Posterior cingulate gyrus (tissue), 11 donors: ENCODE measurements around the gene TSGA10IP.
A peak's percentile ranks its signal among the peaks of the same experiment; 100 is the strongest.
"Not testable (repeated sequence)": the region's sequence is repeated elsewhere in the genome, so short reads cannot be mapped to it uniquely, and the experiment has no call there.

Source experiments
- DNase-seq, 10 donors: peaks; one replicate each; pipeline versions ENCODE4 v3.0.0 to v3.0.0-alpha.2; 2020 to 2021; ENCODE audit warnings: mixed read lengths in 3 of 10
- intact Hi-C: fragments of 100-400 bp; cut with DNase I; formaldehyde crosslinking; loops from one replicate; pipeline ENCODE4 v1.15.1; 2023

The TSGA10IP gene

DNA sequence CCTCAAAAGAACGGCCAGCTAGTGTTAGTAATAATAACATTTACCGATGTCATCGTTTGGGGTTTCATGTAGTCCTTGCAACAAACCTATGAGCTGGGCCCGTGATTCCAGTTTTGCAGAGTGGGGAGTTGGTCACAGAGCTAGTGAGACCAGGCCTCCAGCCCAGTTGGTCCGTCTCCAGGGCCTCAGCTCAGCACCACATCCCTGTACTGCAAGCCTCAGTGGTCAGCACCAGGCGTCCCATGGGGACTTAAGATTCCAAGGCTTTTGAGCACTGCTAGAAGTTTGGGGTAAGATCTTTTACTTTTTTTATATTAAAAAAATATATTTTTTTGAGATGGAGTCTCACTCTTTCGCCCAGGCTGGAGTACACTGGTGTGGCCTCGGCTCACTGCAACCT lies 1.1 kb upstream of the TSGA10IP start:
- DNase-seq = peak in 3 of 10 donors; percentile 52 to 56 (median 54)
- intact Hi-C loops = no loop called here

DNA sequence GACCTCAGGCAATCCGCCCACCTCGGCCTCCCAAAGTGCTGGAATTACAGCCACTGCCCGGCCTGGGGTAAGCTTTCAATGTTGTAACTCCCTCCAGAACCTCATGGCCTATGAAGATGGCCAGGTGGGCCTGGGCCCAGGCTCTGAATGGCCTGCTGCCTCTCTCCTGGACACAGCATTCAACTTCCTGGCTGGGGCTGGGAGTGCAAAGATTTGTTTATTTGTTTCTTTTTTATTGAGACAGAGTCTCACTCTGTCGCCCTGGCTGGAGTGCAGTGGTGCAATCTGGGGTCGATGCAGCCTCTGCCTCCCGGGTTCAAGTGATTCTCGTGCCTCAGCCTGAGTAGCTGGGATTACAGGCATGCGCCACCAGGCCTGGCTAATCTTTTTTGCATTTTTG lies 513 bp upstream of the TSGA10IP start:
- intact Hi-C loops = no loop called here
- DNase-seq = peak in 3 of 10 donors; percentile 27 to 61 (median 36)

DNA sequence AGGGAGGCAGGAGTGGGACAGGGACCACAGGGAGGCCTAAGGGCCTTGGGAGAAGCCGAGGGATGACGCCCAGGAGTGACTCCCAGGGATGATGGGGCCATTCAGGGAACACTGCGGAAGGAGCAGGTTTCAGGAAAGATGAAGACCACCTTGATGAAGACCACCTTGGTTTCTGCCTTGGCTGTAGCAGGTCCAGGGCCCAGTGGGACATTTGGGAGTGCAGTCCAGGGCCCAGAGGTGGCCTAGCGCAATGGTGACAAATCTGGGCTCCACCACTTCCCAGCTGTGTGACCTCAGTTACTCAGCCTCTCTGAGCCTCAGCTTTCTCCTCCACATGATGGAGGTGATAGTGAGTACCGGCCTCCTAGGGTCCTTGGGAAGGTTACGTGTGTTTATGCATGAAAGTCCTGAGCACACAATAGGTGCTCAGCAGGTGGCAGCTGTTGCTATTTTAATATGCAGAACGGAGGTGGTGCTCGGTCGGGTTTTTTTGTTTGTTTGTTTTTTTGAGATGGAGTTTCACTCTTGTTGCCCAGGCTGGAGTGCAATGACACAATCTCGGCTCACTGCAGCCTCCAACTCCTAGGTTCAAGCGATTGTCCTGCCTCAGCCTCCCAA lies 770 bp downstream of the TSGA10IP start:
- intact Hi-C loops = no loop called here
- peak in 1 of 10 donors; percentile 13 for DNase-seq

DNA sequence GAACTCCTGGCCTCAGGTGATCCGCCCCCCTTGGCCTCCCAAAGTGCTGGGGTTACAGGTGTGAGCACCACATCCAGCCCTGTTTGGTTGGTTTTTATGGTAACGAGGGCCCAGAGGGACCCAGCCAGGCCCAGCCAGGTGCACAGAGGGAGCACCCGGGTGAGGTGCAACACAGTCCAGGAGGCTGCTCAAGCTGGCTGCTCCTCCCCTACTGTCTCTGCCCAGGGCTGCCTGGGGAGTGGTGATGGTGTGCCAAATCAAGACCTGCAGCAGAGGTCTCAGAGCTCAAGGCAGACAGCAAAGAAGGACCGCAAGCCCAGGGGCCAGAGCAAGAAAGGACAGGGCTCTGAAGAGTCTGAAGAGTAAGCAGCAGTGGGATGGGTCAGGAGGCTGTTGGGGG lies 1.4 kb downstream of the TSGA10IP start:
- intact Hi-C loops = no loop called here
- DNase-seq = peak in 1 of 10 donors; percentile 43

DNA sequence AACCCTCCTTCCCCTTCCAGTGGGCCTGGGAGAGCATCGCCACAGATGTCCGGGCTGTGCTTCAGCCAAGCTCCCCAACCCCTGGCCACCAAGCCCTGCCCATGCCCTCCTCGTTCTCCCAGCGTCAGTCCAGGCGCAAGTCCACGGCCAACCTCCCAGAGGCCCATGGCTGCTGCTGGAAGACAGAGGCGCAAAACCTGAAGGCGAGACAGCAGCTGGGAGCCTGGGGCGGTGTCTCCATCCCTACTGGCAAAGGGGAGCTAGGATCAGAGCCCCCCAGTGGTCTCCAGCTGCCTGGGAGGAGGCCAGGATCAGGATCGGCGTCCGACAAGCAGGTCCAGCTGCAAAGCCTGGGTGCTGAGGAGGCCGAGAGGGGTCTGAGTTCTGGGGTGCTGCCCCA lies 1.9 kb downstream of the TSGA10IP start:
- DNase-seq = peak in 2 of 10 donors; percentile 73 to 77
- intact Hi-C loops = no loop called here

DNA sequence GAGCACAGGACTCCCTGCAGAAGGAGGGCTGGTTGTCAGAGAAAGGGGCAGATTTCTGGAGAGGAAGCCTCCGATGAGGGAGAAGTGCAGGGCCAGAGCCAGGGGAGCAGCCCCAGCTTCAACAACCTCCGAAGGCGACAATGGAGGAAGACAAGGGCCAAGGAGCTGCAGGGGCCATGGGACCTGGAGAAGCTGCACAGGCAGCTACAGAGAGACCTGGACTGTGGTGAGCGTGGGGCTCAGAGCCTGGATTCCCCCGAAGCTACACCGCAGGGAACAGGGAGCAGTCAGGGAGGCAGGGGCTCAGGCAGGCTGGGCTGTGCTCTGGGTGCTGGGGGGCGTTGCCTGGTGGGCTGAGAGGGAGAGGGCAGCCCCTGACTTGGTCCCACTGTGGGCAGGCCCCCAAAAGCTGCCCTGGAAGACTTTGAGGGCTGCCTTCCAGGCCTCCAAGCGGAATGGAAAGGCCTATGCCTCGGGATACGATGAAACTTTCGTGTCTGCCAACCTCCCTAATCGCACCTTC lies 2.4 kb downstream of the TSGA10IP start:
- DNase-seq = peak in 3 of 10 donors; percentile 13 to 70 (median 54)
- intact Hi-C loops = no loop called here

DNA sequence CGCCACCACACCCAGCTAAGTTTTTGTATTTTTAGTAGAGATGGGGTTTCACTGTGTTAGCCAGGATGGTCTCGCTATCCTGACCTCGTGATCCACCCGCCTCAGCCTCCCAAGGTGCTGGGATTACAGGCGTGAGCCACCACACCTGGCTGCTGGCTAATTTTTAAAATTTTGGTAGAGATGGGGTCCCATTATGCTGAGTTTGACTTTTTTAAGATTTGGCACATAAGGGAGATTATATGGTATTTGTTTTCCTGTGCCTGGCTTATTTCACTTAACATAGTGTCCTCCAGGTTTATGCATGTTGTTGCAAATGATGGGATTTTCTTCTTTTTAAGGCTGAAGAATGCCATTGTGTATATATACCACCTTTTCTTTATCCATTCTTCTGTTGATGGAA lies 5.4 kb downstream of the TSGA10IP start:
- intact Hi-C loops, DNase-seq: not testable (repeated sequence)

DNA sequence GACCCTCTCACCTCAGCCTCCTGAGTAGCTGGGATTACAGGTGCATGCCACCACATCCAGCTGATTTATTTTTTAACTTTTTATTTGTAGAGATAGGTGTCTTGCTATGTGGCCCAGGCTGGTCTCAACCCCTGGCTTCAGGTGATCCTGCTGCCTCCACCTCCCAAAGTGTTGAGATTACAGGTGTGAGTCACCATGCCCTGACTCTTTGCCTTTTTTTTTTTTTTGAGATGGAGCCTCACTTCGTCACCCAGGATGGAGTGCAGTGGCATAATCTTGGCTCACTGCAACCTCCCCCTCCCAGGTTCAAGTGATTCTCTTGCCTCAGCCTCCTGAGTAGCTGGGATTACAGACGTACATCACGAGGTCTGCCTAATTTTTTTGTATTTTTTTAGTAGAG lies 6.4 kb downstream of the TSGA10IP start:
- DNase-seq, intact Hi-C loops: not testable (repeated sequence)

DNA sequence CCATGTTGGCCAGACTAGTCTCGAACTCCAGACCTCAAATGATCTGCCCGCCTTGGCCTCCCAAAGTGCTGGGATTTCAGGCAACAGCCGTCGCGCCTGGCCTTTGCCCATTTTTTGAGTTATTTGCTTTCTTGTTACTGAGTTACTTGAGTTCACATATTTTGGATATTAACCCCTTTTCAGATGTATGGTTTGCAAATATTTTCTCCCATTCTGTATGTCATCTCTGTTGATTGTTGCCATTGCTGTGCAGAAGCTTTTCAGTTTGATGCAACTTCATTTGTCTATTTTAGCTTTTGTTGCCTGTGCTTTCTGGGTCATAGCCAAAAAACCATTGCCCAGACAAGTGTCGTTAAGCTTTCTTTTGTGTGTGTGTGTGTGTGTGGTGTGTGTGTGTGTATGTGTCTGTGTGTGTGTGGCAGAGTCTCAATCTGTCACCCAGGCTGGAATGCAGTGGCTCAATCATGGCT lies 6.8 kb downstream of the TSGA10IP start:
- DNase-seq = peak in 2 of 10 donors; percentile 39 to 55
- intact Hi-C loops = no loop called here

DNA sequence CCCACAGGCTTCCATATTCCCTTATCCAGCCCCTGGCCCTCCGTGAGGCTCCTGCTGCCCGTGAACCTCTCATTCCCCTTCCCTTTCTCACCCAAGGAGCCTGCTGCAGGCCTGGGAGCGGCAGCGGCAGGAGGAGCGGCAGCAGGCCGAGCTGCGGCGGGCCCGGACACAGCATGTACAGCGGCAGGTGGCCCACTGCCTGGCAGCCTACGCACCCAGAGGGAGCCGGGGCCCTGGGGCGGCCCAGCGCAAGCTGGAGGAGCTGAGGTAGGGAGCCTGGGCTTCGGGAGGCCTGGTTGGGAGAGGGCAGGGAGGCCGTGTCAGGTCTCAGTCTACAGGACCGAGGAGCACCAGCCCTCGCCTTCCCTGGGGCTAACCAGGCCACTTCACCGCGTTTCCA lies 8.2 kb downstream of the TSGA10IP start:
- peak in 2 of 10 donors; percentile 37 to 81 for DNase-seq
- intact Hi-C loops = no loop called here

DNA sequence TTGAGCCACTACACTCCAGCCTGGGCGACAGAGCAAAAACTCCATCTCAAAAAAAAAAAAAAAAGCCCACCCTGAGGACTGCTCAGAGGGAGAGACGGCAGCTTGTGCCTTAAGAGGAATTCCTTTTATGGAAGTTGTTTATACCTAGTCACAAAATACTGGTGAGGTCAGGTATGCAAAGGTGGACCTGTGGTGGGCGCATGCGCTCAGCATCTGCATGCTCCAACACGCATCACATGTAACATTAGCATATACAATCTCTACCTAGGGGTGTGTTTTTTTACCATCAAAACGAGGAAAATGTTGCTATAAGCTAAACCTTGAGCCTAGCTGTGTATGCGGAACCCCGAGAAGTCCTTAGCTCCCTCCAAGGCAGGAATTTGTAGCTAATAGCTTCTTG lies 9.5 kb downstream of the TSGA10IP start:
- intact Hi-C loops = no loop called here
- no peak for DNase-seq

DNA sequence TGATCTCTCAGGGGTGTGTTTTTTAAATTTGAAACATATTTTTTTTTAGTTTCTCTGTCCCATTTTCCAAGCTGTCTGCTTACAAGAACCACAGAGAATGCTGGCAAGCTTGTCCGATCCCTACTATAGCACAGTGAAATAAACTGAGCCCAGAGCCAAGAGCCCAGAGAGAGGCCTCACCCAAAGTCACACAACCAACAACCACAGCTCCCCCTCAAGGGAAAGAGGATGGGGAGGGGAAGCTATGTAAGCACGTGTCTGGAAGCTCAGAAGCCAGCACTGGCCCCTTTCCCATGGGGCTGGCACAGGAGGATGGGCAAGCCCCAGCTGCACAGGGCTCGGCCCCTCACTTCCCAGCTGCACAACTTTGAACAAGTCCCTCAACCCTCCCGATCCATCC lies 13.0 kb downstream of the TSGA10IP start:
- intact Hi-C loops = no loop called here
- peak in 1 of 10 donors; percentile 55 for DNase-seq

DNA sequence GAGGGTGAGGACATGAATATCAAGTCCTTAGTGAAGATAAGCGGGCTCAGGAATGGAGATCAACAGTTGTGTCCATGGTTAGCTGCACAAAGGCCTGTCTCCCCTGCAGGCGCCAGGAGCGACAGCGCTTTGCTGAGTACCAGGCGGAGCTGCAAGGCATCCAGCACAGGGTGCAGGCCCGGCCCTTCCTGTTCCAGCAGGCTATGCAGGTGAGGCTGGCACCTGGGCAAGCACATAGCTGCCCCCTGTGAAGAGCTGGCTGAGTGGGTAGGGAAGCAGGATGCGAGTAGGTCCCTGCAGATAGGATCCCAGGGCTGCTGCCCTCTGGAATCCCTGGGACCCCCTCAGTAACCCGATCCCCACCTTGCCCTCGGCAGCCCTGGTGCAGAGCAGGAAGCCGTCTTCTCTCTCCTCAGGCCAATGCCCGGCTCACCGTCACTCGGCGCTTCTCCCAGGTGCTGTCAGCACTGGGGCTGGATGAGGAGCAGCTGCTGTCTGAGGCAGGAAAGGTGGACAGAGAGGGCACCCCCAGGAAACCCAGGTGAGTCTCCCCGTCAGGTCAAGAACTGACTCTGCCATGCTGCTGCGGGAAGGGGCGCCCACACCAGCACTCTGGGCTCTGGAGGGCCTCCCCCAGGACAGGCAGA lies 13.6 kb downstream of the TSGA10IP start:
- intact Hi-C loops = no loop called here
- DNase-seq = peak in 1 of 10 donors; percentile 50

DNA sequence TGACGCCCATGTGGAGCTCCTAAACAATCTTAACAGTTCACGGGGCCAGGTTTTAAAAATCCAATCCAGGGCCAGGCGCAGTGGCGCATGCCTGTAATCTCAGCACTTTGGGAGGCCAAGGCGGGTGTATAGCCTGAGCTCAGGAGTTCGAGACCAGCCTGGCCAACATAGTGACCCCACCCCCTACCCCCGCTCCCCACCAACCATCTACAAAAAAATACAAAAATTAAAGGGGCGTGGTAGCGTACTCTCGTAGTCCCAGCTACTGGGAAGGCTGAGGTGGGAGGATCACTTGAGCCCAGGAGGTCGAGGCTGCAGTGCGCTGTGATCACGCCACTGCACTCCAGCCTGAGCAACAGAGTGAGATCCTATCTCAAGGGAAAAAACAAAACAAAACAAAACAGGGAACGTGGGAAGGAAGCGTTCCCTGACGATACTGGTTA lies 15.6 kb downstream of the TSGA10IP start:
- intact Hi-C loops = loop anchor here (1.0 to 5.0 kb wide), 3 partner anchors 41 to 69 kb away; partner anchors contain the start of genes BANF1, C11orf68, CCDC85B and DRAP1
- peak in 2 of 10 donors; percentile 20 to 55 for DNase-seq

DNA sequence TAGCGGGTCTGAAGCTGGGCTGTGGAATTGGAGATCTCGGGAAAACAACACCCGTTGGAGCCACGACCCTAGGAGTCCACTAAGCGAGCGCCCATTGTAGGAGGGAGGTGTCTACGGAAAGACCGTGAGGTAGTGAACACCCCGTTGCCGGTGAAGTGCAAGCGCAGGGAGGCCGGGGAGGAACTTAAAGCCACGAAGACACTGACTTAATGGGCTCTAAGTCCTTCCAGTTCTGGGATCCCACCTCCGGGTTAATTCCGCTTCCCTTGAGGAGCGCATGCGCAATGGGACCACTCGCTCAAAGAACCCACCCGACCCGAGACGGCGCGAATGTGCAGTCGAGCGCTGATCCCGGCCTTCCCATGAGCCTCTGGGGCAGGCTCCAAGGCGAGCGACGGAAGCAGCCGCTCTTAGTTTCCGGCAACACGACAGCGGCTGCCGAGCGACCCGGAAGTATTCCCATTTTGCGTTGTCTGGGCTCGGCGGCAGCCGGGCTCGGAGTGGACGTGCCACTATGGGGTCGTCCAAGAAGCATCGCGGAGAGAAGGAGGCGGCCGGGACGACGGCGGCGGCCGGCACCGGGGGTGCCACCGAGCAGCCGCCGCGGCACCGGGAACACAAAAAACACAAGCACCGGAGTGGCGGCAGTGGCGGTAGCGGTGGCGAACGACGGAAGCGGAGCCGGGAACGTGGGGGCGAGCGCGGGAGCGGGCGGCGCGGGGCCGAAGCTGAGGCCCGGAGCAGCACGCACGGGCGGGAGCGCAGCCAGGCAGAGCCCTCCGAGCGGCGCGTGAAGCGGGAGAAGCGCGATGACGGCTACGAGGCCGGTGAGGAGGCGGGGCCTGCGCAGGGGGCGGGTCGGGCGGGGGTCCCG lies 16.2 kb downstream of the TSGA10IP start, which contains the start of gene SART1:
TSS of gene SART1 (plus strand) at position 468 of the 874 bp plus-strand sequence. CDS start at position 515, 47 bp downstream.
- intact Hi-C loops = loop anchor here (1.0 to 5.0 kb wide), 3 partner anchors 41 to 69 kb away; partner anchors contain the start of genes BANF1, C11orf68, CCDC85B and DRAP1

DNA sequence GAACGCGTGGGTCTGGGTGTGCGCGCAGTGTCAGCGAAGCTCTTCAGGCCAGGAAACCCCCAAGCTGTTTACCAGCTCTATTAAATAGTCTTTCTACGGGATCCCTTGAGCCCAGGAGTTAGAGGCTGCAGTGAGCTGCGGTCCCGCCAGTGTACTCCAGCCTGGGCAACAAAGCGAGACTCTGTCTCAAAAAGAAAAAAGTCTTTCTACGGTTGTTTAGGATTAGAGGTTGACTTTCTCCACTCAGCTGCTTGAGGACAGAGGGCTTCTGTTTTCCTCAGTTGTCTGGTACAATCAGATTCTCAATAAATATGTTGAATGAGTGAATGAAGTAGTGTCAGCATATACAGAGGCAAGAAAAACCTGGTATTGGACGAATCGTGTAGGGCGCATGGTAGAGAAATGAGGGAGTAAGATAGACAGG lies 16.9 kb downstream of the TSGA10IP start:
- intact Hi-C loops = loop anchor here (5.0 kb wide), 1 partner anchor 70 kb away; the partner anchor contains the start of gene CCDC85B
- no peak for DNase-seq

More for the DNA sequence above, 16.2 kb downstream of the TSGA10IP start, which contains the start of gene SART1:
- DNase-seq = peak; percentile 96 to 99 (median 97)

DNA sequence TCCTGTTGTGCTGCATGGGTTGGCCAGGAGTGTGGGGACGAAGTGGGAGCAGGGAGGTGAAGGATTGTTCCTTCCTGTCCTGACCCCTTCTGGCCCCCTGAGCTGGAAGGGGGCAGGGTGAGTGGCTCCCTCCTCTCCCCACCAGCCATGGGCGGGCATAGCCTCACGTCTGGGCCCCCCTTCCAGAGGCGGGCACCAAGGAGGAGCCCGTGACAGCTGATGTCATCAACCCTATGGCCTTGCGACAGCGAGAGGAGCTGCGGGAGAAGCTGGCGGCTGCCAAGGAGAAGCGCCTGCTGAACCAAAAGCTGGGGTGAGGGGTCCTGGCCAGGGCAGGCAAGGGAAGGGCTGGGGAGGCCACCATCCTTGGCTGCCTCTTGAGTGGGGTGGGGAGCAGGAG lies 19.6 kb downstream of the TSGA10IP start:
- intact Hi-C loops = loop anchor here (5.0 kb wide), 1 partner anchor 73 kb away; the partner anchor contains the start of gene CCDC85B
- peak in 2 of 10 donors; percentile 20 to 75 for DNase-seq

DNA sequence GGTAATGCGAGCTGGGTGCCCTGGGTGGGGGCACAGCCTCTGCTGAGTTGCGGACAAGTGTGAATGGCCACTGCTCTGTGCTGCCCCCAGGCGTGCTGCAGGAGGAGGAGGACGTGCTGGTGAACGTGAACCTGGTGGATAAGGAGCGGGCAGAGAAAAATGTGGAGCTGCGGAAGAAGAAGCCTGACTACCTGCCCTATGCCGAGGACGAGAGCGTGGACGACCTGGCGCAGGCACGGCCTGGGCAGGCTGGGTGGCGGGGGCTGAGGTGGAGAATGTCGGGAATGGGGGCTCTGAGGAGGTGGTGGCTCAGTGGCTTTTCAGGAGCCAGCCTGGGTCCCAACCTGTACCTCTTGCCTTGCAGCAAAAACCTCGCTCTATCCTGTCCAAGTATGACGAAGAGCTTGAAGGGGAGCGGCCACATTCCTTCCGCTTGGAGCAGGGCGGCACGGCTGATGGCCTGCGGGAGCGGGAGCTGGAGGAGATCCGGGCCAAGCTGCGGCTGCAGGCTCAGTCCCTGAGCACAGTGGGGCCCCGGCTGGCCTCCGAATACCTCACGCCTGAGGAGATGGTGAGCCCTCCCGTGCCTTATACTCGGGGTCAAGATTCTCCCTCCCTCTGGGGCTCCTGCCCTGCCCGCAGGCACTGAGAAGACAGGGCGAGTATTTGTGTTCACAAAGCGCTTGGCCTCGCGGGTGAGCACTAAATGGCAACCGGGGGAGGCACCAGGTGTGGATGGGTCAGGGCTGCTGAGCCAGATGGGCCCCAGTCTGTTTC lies 20.9 kb downstream of the TSGA10IP start:
- intact Hi-C loops = no loop called here
- peak in 2 of 10 donors; percentile 61 to 67 for DNase-seq

DNA sequence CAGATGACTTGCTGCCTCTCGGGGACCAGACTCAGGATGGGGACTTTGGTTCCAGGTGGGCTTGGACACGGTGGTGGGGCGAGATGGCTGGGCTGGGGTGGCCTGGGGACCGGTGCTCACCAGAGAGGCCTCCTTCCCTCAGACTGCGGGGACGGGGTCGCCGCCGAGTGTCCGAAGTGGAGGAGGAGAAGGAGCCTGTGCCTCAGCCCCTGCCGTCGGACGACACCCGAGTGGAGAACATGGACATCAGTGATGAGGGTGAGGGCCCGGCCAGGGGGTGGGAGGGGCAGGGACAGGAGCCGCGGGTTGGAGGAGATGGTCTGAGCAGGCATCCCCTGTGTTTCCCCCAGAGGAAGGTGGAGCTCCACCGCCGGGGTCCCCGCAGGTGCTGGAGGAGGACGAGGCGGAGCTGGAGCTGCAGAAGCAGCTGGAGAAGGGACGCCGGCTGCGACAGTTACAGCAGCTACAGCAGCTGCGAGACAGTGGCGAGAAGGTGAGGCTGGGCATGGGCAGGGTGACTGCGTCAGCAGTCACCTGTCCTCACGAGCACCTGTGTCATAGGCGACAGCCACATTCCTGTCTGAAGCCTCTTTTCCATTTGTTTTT lies 22.2 kb downstream of the TSGA10IP start:
- DNase-seq = peak in 1 of 10 donors; percentile 67
- intact Hi-C loops = no loop called here
